HG03103 (cell line): ENCODE data around the gene NR1D1.
"Not testable (repeated sequence)": the region's sequence is repeated elsewhere in the genome, so short reads cannot be mapped to it uniquely, and the experiment has no call there.

Experiments
- ATAC-seq: cut with Tn5 transposase; IDR thresholded peaks from one replicate; pipeline ENCODE4 v1.9.1; 2021; ENCODE audit warnings: low read depth; ENCODE audit not compliant: unreplicated experiment

Gene NR1D1

GRCh38 chr17:40100419-40100668, at the start of gene NR1D1:
Gene NR1D1 (minus strand): TSS chr17:40100589. CDS start chr17:40100094, 495 bp downstream.
- no peak for ATAC-seq

DNA sequence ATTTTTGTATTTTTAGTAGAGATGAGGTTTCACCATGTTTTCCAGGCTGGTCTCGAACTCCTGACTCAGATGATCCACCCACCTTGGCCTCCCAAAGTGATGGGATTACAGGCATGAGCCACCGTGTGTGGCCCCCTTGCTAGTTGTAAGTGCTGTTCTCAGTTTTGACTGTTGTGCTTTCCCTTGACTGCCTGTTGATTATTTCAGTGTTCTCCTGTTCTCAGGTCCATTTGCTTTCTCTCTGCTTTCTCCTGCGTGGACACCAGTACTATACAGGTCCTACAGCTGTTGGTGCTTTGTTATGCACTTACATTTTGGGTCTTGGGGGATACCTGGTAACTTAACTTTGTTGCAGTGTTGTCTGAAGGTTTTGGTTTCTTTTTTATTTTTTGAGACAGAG, 48.1 kb upstream of the NR1D1 start:
- ATAC-seq: no peak

DNA sequence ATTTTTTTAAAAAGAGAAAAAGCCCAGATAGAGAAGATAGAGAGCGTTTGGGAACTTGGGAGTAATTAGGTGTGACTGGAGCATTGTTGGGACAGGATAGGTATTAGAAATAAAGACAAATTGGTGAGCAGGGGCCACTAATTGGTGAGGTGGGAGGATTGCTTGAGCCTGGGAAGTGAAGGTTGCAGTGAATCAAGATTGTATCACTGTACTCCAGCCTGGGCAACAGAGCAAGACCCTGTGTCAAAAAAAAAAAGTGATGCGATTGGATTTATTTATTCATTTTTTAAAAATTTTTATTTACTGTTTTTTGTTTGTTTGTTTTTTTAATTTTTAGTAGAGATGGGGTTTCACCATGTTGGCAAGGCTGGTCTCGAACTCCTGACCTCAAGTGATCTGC, 45.1 kb upstream of the NR1D1 start:
- ATAC-seq: no peak

GRCh38 chr17:40143166-40143565, 42.8 kb upstream of the NR1D1 start:
- not testable (repeated sequence) for ATAC-seq

DNA sequence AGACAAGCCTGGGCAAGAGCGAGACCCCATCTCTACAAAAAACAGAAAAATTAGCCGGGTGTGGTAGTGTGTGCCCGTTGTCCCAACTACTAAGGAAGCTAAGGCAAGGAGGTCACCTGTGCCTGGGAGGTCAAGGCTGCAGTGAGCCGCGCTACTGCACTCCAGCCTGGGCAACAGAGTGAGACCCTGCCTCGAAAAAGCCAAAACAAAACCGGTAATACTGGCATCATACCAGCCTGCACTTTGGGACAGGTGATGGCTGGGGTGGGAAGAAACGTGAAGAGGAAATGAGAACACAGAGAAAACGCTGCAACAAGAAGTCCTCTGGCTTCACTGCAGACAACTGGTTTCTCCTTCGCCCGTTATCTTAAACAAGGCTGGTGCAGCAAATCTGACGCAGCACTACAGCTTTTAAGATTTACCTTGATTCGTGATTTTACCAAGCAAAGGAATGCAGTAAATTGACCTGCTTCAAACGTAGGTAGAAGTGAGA, 39.2 kb upstream of the NR1D1 start:
- peak; percentile 10 for ATAC-seq

DNA sequence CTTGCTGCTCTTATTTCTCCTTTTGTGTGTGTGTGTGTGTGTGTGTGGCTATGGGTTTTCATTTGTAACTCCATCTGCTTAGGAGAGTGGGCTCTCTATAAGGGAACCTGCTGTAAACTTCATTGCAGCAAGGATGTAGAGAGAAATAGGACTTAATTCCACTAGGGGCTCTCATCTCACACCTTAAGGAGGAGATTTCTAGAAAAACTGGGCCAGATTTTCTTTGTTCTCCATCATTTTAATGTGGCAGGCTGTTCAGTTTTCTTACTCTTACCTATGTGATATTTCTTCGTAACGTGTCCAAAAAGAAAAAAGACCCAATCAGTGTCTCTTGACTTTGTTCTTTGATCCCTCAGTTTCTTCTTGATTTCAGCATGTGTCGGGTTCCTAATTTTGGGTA, 35.4 kb upstream of the NR1D1 start:
- no peak for ATAC-seq

GRCh38 chr17:40134184-40134583, 33.8 kb upstream of the NR1D1 start:
- ATAC-seq: no peak

DNA sequence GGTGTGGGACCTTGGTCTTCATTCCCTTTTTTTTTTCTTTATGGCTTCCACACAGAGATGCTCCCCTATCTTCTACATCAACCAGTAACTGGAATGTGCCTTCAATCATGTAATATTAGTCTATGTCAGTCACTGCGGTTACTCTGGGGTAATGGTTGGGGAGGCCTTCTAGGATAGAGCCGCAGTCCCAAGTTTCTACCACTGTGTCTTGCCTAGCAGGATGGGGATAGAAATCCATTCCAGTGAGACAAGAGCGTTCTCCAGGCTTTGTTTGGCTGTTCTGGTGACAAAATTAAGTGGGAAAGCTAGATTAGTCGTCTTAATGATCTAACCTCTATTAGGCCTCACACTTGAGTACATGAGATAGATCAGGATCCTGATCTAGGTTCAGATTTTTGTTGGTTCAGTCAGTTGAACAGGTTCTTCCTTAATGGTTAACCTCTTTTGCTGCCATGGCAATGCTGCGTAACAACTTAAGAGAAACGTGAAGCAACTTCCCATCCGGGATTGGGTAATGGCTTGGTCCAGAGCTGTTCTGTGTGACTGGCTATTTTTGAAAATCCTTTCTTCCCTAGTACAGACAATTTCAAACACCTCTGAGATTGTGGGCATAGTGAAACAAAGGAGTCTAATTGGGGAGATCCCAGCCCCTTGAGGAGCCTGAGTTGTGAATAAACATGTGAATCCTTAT, 30.1 kb upstream of the NR1D1 start:
- no peak for ATAC-seq

GRCh38 chr17:40129498-40129897, 29.1 kb upstream of the NR1D1 start:
- no peak for ATAC-seq

DNA sequence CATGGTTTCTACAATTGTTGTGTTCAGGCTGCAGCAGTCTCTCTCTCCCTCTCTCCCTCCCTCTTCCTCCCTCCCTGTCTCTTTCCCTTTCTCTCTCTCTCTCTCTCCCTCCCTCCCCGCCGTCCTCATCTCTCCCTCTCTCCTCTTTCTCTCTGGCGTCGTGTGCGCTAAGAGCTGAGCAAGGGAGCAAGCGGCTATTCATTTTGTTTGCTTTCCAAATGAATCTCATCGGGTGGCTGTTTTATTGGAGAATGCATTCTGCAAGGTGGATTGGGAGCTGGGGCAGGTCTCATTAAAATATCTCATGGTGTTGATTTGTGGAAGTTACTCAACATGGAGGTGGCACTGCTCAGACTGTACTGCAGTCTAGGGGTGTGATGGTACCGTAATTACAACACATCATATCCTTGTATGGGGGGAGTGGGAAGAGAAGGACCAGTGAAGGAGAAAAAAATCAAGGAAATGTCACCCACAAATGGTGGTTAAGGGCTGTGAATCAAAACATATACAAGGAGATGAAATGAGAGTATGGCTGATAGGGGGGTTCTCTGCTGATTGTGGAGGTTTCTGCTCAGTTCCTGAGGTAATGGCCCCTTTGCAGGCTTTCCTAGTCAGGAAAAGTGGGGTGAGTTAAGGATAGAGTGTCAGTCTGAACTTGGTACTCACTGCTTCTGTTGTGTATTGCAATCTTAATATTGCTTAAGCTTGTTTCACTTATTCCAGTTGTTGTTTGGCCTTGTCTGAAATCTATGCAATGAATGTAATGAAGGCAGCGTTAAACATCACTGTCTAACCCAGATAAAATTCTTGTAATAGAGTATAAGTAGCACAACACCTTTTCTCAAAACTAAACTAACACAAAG, 24.1 kb upstream of the NR1D1 start:
- no peak for ATAC-seq

DNA sequence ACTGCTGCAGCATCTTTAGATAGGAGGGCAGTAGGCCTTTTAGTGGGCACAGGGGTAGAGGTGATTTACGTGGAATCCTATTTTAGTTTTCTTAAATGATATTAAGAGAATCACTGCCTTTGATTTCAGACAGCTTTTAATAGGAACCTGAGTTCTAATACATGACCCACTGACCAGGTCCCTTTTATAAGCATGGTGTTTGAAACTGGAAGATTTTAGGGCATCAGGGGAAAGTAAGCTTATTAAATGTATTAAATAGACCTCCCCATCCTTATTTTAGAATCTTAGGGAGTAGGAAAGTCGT, 23.4 kb upstream of the NR1D1 start:
- ATAC-seq: no peak

DNA sequence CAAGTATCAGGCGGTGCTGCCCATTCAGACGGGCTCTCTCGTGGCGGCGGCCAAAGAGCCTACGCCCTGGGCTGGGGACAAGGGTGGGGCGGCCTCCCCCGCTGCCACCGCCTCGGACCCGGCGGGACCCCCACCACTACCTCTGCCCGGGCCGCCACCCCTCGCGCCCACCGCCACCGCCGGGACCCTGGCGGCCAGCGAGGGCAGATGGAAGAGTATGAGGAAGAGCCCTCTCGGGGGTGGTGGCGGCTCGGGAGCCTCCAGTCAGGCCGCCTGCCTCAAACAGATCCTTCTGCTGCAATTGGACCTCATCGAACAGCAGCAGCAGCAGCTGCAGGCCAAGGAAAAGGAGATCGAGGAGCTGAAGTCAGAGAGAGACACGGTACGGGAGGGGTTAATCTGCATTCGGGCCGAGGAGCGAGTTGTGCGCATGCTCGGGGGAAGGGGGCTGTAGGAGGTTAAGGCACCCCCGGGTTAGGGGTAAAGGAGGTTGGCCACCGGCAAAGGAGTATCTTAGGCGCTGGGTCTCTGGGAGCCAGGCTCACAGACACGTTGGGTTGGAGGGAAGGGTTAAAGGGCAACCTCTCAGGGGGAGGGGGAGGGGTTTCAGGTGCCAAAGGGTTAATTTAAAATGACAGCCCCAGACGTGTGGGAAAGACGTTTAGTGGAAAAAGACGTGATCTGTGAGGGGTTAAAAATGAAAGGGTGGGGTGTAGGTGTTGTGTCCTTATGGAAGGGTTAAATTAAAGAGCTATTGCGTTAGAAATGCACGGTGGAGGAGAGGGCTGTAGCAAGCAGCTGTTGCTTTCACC, 22.8 kb upstream of the NR1D1 start:
- no peak for ATAC-seq

GRCh38 chr17:40122136-40122998, 22.0 kb upstream of the NR1D1 start:
- peak; percentile 29 for ATAC-seq

- peak; percentile 46 for ATAC-seq
Measured at GRCh38 chr17:40121181-40122135, 21.1 kb upstream of the NR1D1 start, which contains the start of gene MSL1. Gene MSL1 (plus strand): TSS chr17:40121971. CDS start chr17:40122613, 642 bp downstream.

- ATAC-seq: no peak
Measured at GRCh38 chr17:40115101-40115436, 14.7 kb upstream of the NR1D1 start.

- ATAC-seq: no peak
Measured at GRCh38 chr17:40113907-40114245, 13.5 kb upstream of the NR1D1 start.

DNA sequence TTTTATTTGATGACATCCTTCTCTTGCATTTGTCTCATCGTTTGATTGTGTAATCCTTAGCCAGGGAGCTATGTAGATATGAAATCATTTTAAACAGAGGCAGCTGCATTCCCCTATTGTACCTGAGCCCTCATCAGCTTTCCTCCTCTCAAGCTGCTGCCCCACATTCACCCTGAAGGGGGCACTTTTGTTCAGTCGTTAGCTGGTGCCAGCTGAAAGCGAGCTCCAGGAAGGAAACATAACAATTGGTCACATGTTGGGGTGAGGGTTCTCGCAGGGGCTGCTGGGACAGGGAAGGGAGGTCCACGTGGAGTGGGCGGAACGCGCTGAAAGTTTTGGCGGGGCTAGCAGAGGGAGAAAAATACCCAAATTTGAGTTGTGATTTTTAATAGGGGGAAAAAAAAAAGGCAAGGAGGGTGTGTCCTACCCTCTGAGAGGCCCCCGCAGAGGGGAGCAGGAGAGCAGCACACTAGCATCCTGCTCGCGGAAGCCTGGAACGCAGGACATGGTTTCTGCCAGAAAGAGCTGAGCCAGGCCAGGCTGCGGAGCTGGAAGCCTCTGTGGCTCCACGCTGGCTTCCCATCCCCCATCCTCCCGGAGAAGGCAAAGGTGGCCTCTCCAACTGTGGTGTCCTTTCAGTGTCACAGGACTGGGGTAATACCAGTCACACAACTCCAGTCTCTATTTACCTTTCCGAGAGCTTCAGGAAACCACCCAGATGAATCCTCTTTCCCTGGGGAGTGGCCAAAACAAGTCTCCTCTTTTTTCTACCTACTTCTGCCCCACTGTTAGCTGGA, 12.9 kb upstream of the NR1D1 start:
- ATAC-seq: no peak

DNA sequence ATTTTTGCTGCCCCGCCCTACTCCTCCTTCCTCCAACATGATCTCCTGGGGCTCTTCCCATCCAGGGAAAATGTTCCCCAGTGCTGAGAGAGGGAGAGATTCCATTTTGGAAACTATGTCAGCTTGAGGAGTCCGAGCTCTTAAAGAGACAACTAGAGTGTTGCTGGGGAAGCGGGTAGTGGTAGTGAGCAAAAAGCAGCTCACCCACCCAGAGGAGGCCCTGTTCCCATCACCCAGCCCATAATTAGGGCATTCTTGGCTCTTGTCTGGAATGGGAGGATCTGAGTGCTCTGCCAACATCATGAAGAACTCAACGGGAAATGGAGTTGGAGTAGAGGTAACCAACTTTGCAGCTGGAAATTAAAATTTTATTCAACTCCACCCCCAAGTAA, 12.3 kb upstream of the NR1D1 start:
- no peak for ATAC-seq
